ENCODE measurements around the gene TADA2B.

GRCh38 chr4:7006411-7006810, 36.8 kb upstream of the TADA2B start:
- TF ChIP-seq, protein P1, sequence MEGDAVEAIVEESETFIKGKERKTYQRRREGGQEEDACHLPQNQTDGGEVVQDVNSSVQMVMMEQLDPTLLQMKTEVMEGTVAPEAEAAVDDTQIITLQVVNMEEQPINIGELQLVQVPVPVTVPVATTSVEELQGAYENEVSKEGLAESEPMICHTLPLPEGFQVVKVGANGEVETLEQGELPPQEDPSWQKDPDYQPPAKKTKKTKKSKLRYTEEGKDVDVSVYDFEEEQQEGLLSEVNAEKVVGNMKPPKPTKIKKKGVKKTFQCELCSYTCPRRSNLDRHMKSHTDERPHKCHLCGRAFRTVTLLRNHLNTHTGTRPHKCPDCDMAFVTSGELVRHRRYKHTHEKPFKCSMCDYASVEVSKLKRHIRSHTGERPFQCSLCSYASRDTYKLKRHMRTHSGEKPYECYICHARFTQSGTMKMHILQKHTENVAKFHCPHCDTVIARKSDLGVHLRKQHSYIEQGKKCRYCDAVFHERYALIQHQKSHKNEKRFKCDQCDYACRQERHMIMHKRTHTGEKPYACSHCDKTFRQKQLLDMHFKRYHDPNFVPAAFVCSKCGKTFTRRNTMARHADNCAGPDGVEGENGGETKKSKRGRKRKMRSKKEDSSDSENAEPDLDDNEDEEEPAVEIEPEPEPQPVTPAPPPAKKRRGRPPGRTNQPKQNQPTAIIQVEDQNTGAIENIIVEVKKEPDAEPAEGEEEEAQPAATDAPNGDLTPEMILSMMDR (IDR thresholded peaks at IDR 0.05; ENCODE audit: low read depth, low read length, missing input control): no peak
- TF ChIP-seq HNF4G (IDR thresholded peaks at IDR 0.05) (no peak), YY1 (IDR thresholded peaks at IDR 0.05) (no peak), SP1 (IDR thresholded peaks at IDR 0.05) (no peak), RAD21 (IDR thresholded peaks at IDR 0.05) (no peak)
- TF ChIP-seq, protein P2, sequence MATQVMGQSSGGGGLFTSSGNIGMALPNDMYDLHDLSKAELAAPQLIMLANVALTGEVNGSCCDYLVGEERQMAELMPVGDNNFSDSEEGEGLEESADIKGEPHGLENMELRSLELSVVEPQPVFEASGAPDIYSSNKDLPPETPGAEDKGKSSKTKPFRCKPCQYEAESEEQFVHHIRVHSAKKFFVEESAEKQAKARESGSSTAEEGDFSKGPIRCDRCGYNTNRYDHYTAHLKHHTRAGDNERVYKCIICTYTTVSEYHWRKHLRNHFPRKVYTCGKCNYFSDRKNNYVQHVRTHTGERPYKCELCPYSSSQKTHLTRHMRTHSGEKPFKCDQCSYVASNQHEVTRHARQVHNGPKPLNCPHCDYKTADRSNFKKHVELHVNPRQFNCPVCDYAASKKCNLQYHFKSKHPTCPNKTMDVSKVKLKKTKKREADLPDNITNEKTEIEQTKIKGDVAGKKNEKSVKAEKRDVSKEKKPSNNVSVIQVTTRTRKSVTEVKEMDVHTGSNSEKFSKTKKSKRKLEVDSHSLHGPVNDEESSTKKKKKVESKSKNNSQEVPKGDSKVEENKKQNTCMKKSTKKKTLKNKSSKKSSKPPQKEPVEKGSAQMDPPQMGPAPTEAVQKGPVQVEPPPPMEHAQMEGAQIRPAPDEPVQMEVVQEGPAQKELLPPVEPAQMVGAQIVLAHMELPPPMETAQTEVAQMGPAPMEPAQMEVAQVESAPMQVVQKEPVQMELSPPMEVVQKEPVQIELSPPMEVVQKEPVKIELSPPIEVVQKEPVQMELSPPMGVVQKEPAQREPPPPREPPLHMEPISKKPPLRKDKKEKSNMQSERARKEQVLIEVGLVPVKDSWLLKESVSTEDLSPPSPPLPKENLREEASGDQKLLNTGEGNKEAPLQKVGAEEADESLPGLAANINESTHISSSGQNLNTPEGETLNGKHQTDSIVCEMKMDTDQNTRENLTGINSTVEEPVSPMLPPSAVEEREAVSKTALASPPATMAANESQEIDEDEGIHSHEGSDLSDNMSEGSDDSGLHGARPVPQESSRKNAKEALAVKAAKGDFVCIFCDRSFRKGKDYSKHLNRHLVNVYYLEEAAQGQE (IDR thresholded peaks at IDR 0.05): no peak
